GM21367 (cell line): ENCODE results near the gene SPSB4.

ENCODE experiments used
- ATAC-seq: cut with Tn5 transposase; IDR thresholded peaks from one replicate; pipeline ENCODE4 v1.9.1; 2021; ENCODE audit not compliant: unreplicated experiment

The SPSB4 gene

DNA sequence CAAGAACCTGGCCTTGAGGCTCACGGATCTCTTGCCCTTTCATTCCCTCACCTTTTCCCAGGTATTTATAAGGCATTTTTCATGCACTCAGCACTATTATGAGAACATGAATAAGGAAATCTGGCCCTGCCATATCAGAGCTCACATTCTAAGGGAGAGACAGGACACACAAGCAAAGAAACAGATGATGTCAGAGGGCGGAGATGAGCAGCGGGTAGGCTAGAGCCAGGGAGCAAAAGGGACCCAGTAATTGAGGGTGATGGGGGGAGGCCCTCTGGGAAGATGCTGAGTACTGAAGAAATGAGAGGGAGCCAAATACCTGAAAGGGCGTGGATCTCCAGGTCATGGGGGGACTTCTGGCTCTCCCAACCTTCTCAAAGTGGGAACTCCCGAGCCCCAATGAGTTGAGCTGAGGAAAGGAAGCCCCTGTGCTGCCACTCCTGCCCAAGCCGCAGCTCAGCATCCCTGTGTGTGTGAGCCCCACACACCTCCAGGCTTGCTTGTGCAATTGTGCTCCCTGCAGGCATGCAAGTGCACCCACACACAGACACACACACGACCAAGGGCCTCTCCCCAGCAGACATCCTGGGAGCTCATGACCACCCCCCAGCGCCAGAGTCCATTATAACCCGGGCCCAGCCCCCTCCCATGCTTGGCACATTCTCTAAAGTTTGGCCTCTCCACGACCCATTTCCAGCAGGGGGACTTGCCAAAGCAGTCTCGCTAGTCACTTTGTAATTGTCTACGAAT is 99.1 kb downstream of the SPSB4 start:
- no peak for ATAC-seq

DNA sequence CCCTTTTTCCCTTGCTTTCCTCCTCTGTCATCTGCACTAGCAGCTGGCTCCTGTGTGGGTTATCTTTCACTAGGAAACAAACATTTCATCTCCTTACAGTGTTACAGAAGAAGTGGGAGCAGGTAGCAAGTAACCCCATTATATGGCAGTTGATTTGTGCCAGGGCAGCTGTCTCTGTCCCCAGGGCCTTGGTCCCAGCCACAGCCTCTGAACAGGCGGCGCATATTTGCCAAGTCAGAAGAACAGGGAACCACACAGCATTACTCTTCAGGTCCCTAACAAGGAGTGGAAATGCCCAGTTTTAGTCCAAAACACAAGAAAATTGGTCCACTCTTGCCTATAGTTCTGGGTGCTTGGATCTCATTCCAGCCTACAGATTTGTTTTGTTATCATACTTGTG is 99.8 kb downstream of the SPSB4 start:
- ATAC-seq = no peak

DNA sequence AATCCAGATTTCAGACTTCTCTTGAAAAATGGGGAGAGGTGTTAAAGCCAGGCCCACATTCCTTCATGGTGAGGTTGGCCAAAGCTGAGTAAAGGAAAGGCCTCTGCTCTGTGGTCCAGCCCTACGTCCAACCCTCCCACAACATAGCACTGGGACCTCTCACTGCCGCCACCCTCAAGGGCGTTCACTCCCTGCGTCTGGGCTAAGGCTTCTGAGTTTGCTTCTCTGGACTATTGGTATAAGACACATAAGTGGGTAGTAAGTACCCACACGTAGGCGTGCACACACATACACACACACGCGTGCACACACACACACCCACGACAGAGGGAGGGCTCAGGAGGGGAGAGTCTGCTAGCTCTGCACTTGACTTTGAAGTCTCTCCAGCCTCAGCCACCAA is 100.3 kb downstream of the SPSB4 start:
- ATAC-seq = no peak

DNA sequence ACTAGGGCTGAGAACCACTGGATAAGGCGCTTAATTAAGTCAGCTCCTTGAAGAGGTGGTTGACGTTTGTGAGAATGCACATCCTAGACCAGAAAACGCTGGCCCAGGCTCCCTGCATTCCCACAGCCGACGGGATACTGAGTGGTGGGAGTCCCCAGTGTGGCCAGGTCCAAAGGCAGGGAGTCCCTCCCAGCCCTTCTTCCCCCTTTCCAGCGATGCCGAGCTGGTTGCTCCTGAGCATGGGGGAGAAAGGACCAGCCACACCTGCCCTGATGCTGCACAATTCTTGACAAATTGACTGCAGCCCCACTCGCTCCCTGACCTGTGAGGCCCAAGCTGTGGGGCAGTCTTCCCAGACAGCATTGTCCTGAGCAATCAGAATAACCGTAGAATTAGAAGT is 101.0 kb downstream of the SPSB4 start:
- ATAC-seq = no peak

DNA sequence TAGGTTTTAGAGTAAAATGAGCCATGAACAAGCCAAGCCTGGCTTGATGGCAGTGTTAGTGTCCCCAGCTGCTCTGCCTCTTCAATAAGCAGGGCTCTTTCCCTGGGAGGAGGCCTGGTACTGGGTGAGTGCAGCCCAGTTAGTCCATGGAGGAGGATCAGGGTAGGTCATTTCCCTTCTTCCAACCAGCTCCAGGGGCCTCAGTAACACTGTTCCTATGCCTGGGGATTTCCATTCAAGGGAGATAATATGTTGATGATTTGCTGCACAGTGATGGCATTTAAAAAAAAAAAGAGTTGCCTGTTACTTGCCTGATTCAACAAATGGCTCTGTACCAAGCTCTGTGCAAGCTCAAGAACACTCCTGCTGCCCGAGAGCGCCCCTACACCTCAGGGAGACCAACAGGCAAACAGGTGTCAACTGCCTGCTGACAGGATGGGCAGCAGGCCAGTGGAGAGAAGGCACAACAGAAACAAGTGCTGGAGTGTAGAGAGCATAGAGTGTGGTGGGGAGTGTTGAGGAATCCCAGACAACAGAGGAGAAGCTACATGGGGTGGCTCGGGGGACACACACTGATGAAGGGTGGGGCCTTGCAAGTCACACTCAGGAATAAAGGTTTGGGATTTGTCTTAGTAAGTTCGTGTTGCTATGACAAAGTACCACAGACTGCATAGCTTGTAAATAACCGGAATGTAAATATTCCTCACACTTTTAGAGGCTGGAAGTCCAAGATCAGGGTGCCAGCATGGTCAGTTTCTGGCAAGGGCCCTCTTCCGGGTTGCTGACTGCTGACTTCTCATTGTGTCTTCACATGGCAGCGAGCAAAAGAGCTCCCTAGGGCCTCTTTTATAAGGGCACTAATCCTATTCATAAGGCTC is 101.9 kb downstream of the SPSB4 start:
- no peak for ATAC-seq

DNA sequence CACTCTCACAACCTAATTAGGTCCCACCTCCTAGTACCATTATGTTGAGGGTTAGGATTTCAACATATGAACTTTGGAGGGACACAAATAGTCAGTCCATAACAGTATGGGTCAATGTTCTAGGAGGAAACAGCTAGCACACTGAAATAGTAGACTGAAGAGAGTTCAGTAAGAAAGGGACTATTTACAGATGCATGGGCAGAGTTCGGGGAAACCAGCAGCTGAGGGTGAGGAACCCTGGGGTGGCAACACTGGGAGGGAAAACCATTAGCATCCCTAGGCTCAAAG is 102.5 kb downstream of the SPSB4 start:
- no peak for ATAC-seq

DNA sequence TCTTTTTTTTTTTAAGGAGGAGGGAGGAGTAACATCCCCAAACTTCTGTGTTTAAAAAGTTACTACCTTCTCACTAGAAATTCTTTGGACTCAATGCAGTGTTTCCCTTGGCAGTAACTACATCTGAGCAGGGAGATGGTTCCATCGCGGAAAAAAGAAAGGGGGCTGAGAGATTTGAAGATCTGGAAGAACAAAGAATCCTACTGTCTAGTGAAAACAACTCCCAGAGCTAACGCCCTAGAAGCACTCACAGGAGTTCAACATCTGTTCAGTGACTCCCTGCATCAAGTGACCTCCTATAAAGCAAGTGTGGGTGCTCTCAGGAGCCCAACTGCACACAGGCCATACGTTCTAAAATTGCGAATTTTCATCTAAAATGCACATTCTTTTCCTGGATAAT is 113.7 kb downstream of the SPSB4 start:
- no peak for ATAC-seq

DNA sequence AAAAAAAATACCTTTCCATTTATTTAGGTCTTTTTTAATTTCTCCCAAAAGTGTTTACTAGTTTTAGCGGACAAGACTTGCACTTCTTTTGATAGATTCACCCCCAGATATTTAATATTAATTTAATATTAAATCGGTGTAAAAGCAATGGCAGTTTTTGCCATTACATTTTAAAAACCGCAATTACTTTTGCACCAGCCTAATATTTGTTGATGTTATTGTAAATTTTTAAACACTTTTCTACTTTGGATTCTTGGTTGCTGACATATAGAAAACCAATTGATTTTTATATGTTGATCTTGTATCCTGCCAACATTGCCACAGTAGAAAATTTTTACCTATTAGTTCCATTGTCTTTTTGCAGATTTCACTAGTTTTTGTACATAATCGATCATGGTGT is 116.5 kb downstream of the SPSB4 start:
- no peak for ATAC-seq

DNA sequence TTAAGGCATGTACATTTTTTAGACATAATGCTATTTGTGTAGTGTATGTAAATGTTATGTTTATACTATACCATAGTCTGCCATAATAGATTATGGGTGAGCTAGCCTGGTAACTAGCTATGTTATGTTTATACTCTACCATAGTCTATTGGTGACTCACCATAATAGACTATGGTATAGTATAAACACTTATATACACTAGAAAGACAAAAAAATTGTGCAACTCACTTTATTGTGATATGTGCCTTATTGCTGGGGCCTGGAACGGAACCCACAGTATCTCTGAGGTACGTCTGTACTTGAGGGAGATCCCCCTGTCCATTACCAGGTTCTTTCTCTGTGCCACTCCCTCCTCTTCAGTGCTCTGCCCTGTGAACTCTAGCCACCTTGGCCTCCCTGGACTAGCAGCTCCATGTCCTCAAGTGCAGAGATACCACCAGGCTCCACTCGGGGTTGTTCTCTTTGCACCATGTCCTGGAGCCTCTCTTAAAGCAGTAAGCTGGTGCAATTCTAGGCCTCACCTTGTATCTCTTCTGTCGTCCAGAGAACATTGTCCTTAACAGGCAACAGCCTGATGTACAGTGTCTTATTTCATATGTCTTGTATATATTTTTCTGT is 119.6 kb downstream of the SPSB4 start:
- ATAC-seq = no peak

DNA sequence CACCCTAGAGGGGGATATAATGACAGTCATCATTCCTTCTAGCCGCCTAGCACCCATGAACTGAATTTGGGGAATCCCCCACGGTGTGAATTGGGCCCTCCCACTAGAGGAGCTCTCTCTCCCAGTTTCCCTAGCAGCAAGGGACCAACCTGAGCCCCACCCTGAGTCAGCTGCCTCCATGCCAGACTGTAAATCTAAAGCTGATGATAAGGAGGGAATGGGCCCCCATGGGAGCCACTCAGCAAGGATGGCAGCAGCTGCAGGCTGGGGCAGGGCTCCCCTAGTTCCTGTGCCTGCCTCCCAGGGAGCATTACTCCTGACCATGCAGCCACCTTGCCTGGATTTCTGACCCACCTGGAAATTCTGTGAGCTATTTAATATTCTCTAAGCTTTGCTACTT is 123.5 kb downstream of the SPSB4 start:
- ATAC-seq = no peak

DNA sequence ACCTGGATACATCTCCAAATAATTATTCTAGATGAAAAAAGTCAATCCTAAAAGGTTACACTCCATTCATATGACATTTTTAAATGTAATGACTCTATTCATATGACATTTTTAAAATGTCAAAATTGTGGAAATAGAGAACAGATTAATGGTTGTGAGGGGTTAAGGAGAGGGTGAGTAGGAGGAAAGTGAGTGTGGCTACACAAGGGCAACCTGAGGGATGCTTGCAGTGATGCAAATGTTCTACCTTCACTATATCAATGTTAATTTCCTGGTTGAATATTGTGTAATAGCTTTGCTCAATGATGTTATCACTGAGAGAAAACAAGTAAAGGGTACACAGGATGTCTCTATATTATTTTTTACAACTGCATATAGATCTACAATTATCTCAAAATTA is 125.6 kb downstream of the SPSB4 start:
- no peak for ATAC-seq

DNA sequence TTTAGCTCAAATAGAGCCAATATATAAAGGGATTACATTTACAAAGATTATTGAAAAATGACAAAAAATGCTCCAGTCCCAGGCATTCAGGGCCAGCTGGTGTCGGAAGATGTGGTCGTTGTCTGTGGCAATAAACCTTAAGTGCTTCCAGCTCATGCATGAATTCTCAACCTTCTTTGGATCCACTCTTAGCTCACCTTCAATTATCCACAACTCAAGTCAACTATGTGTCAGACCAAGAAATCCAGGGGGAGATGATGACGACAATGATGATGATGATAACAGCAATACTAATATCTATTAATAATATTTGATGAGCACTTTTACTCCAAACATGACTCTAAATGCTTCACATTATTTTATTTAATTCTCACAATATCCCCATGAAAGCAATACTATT is 126.9 kb downstream of the SPSB4 start:
- no peak for ATAC-seq

DNA sequence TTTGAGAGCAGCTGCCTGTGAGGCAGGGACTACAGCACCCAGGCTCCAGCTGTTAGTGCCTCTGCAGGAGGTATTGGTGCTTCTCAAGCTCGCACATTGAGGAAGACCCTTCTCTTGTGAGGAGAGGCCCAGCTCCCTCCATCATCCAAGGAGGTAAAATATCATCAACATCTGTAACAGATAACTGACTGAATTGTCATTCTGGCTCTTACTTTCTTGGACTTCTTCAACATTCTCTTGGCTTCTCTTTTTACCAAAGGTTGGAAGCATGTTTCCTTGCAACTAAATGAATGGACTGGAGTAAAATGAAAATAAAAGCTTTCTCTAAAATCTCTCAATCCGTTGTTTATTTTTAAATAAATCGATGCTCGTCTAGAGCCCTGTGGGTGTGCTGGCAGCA is 127.4 kb downstream of the SPSB4 start:
- no peak for ATAC-seq

DNA sequence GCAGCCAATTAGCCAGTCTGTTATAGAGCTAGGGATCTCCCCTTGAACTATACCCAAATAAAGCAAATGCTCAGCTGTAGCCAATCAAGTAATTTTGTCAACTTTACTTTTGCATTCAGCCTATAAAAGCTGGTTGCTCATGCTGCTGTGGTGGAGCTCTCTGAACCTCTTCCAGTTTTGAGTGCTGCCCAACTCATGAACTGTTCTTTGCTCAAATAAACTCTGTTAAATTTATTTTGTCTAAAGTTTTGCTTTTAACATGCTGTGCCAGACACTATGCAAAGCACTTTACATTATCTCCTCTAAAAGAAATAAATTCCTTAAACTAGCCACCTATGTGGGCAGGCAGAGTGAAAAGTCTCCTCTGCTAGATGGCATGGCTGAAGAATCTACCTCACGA is 128.8 kb downstream of the SPSB4 start:
- no peak for ATAC-seq

DNA sequence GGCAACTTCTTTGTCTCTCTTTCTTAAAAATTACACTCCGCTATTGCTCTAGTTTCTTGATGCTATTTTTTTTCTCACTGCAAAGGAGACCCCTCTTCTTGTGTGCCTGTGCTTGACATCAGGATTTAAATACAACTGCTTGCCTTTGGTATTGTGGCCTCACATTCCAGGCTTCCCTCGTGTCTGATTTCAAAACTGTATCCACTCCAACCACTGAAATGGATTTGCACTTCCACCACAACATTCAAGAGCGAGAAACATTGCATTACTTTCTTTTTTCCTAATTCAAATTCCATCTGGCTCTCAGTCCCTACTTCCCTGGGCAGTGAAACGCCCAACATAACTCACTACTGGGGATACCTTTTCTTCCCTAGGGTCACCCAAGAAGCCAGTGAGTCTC is 130.0 kb downstream of the SPSB4 start:
- no peak for ATAC-seq

DNA sequence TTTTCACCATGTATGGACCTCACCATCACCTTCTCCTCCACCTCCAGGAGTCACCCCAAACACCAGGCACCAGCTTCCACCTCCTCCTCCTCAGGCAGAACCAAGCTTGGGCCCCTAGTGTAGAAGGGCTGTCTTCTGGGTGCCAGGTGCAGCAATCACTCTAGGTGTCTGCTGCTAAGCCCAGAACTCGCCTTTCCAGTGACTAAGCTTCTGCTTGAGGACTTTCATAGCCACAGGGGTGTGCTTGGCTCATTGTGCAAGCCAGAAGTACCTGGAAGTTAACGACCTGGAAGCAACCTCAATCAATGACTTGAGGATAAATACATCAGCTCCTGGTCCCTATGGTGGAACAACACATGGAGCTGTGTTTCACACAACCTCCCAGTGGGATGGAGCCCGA is 130.7 kb downstream of the SPSB4 start:
- no peak for ATAC-seq

DNA sequence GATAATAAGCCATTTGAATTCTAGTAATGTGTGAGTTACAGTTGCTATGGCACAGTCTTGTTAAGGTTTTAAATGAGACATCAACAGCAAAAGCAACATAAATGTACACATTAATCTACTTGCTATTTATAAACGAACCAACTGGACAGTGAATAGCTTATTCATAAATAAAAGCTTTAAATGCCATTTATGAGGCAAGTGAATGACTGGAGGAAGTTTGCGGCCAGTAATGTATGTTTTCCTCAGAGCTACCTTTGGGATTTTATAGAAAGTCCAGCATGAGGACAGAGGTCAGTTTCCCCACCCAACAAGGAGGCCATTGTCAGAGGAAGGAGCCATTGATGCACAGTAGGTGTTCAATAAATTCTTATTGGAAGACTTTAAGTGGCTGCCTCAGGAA is 132.5 kb downstream of the SPSB4 start:
- no peak for ATAC-seq

DNA sequence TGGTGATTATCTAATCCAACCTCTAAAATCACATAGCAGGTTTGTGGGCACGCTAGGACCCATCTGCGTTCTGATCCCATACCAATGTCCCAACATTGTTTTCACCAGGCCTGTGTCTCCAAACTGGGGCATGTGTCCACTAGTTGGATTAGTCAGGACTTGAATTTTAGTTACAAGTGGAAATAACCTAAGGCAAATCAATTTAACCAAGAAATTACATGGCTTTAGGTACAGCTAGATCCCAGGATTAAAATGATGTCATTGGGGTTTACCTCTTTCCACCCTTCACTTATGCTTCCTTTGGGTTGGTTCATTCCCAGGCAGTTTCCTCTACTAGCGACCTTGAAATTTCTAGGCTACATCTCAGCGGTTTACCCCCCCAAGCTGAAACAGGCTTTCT is 133.3 kb downstream of the SPSB4 start:
- ATAC-seq = no peak

DNA sequence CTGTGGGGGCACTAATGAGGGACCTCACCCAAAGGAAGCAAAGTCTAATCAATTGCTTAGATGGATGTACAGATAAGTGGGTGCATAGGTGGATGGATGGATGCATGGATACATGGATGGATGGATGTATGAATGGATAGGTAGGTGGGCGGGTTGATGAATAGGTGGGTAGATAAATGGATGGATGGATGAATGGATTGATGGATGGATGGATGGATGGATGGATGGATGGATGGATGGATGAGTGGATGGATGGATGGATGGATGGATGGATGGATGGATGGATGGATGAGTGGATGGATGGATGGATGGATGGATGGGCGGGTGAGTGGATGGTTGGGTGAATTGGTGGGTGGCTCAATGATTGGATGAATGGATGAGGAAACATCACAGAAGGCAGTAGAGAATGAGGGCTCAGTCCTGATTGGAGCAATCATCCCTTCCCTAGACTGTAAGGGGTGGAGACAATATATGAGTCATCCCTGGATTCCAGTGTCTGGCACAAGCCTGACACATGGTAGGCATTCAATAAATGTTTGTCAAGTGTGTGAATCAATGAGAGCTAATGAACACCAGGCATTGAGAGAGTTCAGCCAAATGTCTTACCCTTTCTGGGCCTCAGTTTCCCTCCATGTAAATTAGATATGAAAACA is 140.1 kb downstream of the SPSB4 start:
- ATAC-seq = no peak

DNA sequence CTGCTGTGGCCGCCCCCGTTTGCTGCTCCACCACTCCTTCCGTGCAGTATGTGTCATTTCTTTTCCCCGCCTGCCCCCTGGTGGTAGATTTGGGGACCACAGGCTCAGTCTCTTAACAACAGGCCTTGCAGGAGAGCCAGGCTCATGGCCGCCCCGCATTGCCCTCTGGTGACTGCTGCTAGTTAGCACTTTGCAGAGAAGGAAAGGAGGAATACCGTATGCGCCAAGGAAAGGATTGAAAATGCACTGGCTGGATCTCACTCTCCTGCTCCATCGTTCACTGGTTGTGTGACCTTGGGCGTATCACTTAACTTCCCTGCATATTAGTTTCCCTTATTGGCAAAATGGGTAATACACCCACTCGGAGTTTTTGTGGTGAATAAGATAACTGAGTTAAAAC is 141.2 kb downstream of the SPSB4 start:
- peak; percentile 100 for ATAC-seq

DNA sequence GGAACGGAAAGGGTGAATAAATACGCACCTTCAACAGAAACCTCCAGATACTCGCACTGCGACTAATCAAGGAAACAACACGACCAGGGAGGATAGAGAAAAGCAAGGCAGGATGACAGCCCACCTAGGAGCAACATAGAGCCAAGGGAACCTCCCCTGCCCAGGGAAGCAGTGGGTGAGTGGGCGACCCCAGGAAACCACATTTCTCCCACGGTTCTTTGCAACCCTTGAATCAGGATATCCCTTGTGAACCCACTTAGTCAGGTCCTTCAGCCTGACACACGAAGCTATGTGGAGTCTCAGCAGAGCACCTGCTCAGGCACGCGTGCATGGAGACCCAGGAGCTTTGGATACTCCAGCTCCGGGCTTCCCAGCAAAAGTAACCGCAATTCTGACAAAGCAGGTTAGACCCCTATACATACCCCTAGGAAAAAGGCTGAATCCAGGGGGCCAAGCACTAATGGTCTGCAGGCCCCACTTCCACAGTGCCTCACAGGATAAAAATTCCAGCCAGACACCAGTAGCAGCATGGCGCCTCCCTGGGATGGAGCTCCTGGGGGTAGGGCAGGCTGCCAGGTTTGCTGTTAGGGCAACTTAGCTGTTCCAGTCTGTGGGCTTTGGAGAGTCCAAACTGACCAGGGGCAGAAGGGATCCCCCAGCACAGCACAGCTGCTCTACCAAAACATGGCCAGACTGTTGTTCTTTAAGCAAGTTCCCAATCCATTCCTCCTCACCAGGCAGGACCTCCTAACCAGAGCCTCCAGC is 142.1 kb downstream of the SPSB4 start:
- ATAC-seq = no peak
